ENCODE measurements around the gene CYP4F3.
"Not testable (repeated sequence)": the region's sequence is repeated elsewhere in the genome, so short reads cannot be mapped to it uniquely, and the experiment has no call there.

CYP4F3 gene

GRCh38 chr19:15629003-15629880, 11.5 kb upstream of the CYP4F3 start:
- no peak for DNase-seq (ENCODE audit: low read depth)

- no peak for DNase-seq (ENCODE audit: low read depth)
Measured at GRCh38 chr19:15631817-15632216, 8.9 kb upstream of the CYP4F3 start.

- DNase-seq (ENCODE audit: low read depth): no peak
Measured at GRCh38 chr19:15633082-15633835, 7.4 kb upstream of the CYP4F3 start.

GRCh38 chr19:15634105-15634504, 6.6 kb upstream of the CYP4F3 start:
- DNase-seq (ENCODE audit: low read depth): no peak

- no peak for DNase-seq (ENCODE audit: low read depth)
Measured at GRCh38 chr19:15635016-15635805, 5.5 kb upstream of the CYP4F3 start.

- no peak for DNase-seq (ENCODE audit: low read depth)
Measured at GRCh38 chr19:15636026-15636425, 4.7 kb upstream of the CYP4F3 start.

- DNase-seq (ENCODE audit: low read depth): no peak
Measured at GRCh38 chr19:15639596-15639995, 1.1 kb upstream of the CYP4F3 start.

- DNase-seq (ENCODE audit: low read depth): no peak
Measured at GRCh38 chr19:15640904-15641597, 354 bp downstream of the CYP4F3 start.

- no peak for DNase-seq (ENCODE audit: low read depth)
Measured at GRCh38 chr19:15641901-15642491, 1.3 kb downstream of the CYP4F3 start.

- no peak for DNase-seq (ENCODE audit: low read depth)
Measured at GRCh38 chr19:15642807-15643206, 2.1 kb downstream of the CYP4F3 start.

- no peak for DNase-seq (ENCODE audit: low read depth)
Measured at GRCh38 chr19:15643387-15643786, 2.7 kb downstream of the CYP4F3 start.

- DNase-seq (ENCODE audit: low read depth): no peak
Measured at GRCh38 chr19:15644066-15644741, 3.5 kb downstream of the CYP4F3 start.

- DNase-seq (ENCODE audit: low read depth): no peak
Measured at GRCh38 chr19:15644816-15645215, 4.1 kb downstream of the CYP4F3 start.

- no peak for DNase-seq (ENCODE audit: low read depth)
Measured at GRCh38 chr19:15649526-15649925, 8.8 kb downstream of the CYP4F3 start.

GRCh38 chr19:15650123-15650522, 9.4 kb downstream of the CYP4F3 start:
- DNase-seq (ENCODE audit: low read depth): not testable (repeated sequence)

- no peak for DNase-seq (ENCODE audit: low read depth)
Measured at GRCh38 chr19:15651791-15652190, 11.1 kb downstream of the CYP4F3 start.

GRCh38 chr19:15652559-15653278, 12.0 kb downstream of the CYP4F3 start:
- DNase-seq (ENCODE audit: low read depth): no peak

- DNase-seq (ENCODE audit: low read depth): no peak
Measured at GRCh38 chr19:15656467-15656866, 15.8 kb downstream of the CYP4F3 start.

- no peak for DNase-seq (ENCODE audit: low read depth)
Measured at GRCh38 chr19:15663247-15663646, 22.6 kb downstream of the CYP4F3 start.

- no peak for DNase-seq (ENCODE audit: low read depth)
Measured at GRCh38 chr19:15666186-15666585, 25.5 kb downstream of the CYP4F3 start.

Data from fibroblast of gingiva (primary cell).